Stimulated activated CD4-positive, alpha-beta T cell treated with anti-CD3 and anti-CD28 coated beads, Interleukin-2, amount 100 ng/mL, for 4 hours (primary cell): Measurements from ENCODE around the gene ZSWIM6.

Experiments
- DNase-seq: peaks from one replicate; pipeline ENCODE4 v3.0.0-alpha.2; 2020; ENCODE audit warnings: low read depth

ZSWIM6 gene

GRCh38 chr5:61331407-61332357 lies at the start of gene ZSWIM6:
Gene ZSWIM6, plus strand, starts transcription at chr5:61332258. Its CDS starts 15 bp downstream, at chr5:61332273.
- DNase-seq, result peak; percentile 99

- DNase-seq, result no peak
Observed at GRCh38 chr5:61283471-61283870, 48.6 kb upstream of the ZSWIM6 start.

- no peak for DNase-seq
Observed at GRCh38 chr5:61285531-61285930, 46.5 kb upstream of the ZSWIM6 start.

GRCh38 chr5:61286446-61287132 lies 45.5 kb upstream of the ZSWIM6 start:
- no peak for DNase-seq

- no peak for DNase-seq
Observed at GRCh38 chr5:61287474-61287873, 44.6 kb upstream of the ZSWIM6 start.

GRCh38 chr5:61289241-61289640 lies 42.8 kb upstream of the ZSWIM6 start:
- no peak for DNase-seq

- DNase-seq, result no peak
Observed at GRCh38 chr5:61289669-61290306, 42.3 kb upstream of the ZSWIM6 start.

GRCh38 chr5:61290791-61291210 lies 41.3 kb upstream of the ZSWIM6 start:
- no peak for DNase-seq

GRCh38 chr5:61292062-61292657 lies 39.9 kb upstream of the ZSWIM6 start:
- DNase-seq, result no peak

- no peak for DNase-seq
Observed at GRCh38 chr5:61293071-61293470, 39.0 kb upstream of the ZSWIM6 start.

GRCh38 chr5:61293873-61294272 lies 38.2 kb upstream of the ZSWIM6 start:
- no peak for DNase-seq

GRCh38 chr5:61295365-61295764 lies 36.7 kb upstream of the ZSWIM6 start:
- no peak for DNase-seq

- no peak for DNase-seq
Observed at GRCh38 chr5:61298066-61298465, 34.0 kb upstream of the ZSWIM6 start.

GRCh38 chr5:61298580-61298979 lies 33.5 kb upstream of the ZSWIM6 start:
- no peak for DNase-seq

GRCh38 chr5:61299261-61299681 lies 32.8 kb upstream of the ZSWIM6 start:
- no peak for DNase-seq

- DNase-seq, result no peak
Observed at GRCh38 chr5:61301341-61302199, 30.5 kb upstream of the ZSWIM6 start.

GRCh38 chr5:61302200-61302563 lies 29.9 kb upstream of the ZSWIM6 start:
- no peak for DNase-seq

- no peak for DNase-seq
Observed at GRCh38 chr5:61303346-61303745, 28.7 kb upstream of the ZSWIM6 start.

GRCh38 chr5:61304590-61305381 lies 27.3 kb upstream of the ZSWIM6 start:
- no peak for DNase-seq

- DNase-seq, result no peak
Observed at GRCh38 chr5:61306531-61307131, 25.4 kb upstream of the ZSWIM6 start.
